Tibial nerve (tissue), 4 donors: ENCODE results near the gene PTPRD. TPM values are rescaled to one million over a fixed set of nuclear protein-coding genes. Genes with fewer than 3 reads are reported as not detected.

Experiments used
- DNase-seq, 2 donors: peaks; one replicate each; pipeline ENCODE4 v3.0.0-alpha.2; 2019; ENCODE audit warnings: low spot score in 2 of 2
- H3K27ac ChIP-seq, 4 donors: fragments of 200-600 bp; sonication (generic) in 3 of 4; one replicate each; pipeline ENCODE4 v1.5.1; 2017 to 2019; ENCODE audit warnings: mild to moderate bottlenecking in 1 of 4
- H3K27me3 ChIP-seq, 2 donors: fragments of 200-600 bp; sonication (generic) in 1 of 2; one replicate each; pipeline versions ENCODE4 v1.5.1 to v1.6.0; 2017 to 2019
- H3K36me3 ChIP-seq, 3 donors: fragments of 200-600 bp; sonication (generic); one replicate each; pipeline ENCODE4 v1.5.1; 2018 to 2019
- H3K4me1 ChIP-seq, 4 donors: fragments of 200-600 bp; sonication (generic) in 3 of 4; one replicate each; pipeline ENCODE4 v1.5.1; 2017 to 2019
- H3K4me3 ChIP-seq, 4 donors: fragments of 200-600 bp; sonication (generic) in 3 of 4; one replicate each; pipeline ENCODE4 v1.5.1; 2017 to 2019; ENCODE audit warnings: mild to moderate bottlenecking in 1 of 4, moderate library complexity in 1 of 4
- H3K9me3 ChIP-seq, 4 donors: fragments of 200-600 bp; sonication (generic) in 3 of 4; one replicate each; pipeline ENCODE4 v1.5.1; 2017 to 2019
- EP300 ChIP-seq, 2 donors: sonication (generic); formaldehyde crosslinking; IDR thresholded peaks; one replicate each; pipeline ENCODE4 v1.6.1; 2017; ENCODE audit warnings: antibody characterized with exemption in 2 of 2, mild to moderate bottlenecking in 1 of 2
- POLR2A ChIP-seq, 2 donors: fragments of 450-650 bp; IDR thresholded peaks; one replicate each; pipeline ENCODE4 v1.6.1; 2017; ENCODE audit warnings: antibody characterized with exemption in 2 of 2, mild to moderate bottlenecking in 2 of 2, moderate library complexity in 2 of 2
- WGBS, 2 donors: methylation state at CpG; one replicate each; pipeline ENCODE4 v1.1.5; 2018; 5-methylcytosine and 5-hydroxymethylcytosine counted together
- total RNA-seq, 4 donors: library from RNA; depleted of rRNA; stranded (reverse); fragments of >200 nt; gene quantifications; one replicate each; pipeline ENCODE4 v1.1.0, GENCODE V29; 2016
- TF ChIP-seq, protein P1 (sequence below), 5 experiments: fragments of 200-600 bp in 3 of 5; fragments of 450-650 bp in 2 of 5; sonication (generic) in 3 of 5; IDR thresholded peaks; one replicate each; pipeline ENCODE4 v1.5.1; 2016 to 2019; ENCODE audit warnings: antibody characterized with exemption in 5 of 5, mild to moderate bottlenecking in 3 of 5, moderate library complexity in 2 of 5

Gene PTPRD
- total RNA-seq, 4 donors from 2014 or later = 1.7 to 13.2 (median 5.1) TPM

DNA sequence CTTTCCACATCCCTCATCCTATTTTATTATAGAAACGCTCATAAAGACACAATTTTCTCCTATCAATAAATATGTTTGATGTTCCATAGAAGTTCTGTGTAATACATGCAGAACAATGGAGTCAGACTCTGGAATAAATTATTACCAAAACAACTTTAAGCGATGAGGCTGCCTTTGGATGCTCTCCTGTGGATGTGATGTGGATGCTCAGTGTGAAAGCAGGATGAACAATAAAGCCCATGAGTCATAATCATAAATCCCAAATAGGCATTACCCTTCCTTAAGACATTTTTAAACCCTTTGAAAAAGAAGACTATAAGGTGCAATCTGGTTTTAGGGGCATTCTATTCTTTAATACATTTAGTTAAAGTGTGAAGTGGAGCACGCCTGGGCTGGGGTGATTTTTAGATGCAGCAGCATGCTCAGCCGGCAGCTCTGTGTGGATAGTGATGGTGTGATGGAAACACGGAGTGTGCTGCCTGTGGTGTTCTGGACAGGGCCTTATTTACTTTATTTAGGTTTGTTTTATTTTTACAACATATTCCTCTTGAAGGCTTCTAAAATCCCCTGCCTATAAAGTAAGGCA lies 991.4 kb downstream of the PTPRD start:
- Histone ChIP-seq H3K36me3 (no peaks in the 10 kb centered on the region), H3K4me3 (no peak overlapping the region), H3K9me3 (no peaks in the 10 kb centered on the region), H3K27me3 (no peaks in the 10 kb centered on the region), H3K4me1 (no peaks in the 10 kb centered on the region), H3K27ac (no peak overlapping the region)
- TF ChIP-seq, protein P1, sequence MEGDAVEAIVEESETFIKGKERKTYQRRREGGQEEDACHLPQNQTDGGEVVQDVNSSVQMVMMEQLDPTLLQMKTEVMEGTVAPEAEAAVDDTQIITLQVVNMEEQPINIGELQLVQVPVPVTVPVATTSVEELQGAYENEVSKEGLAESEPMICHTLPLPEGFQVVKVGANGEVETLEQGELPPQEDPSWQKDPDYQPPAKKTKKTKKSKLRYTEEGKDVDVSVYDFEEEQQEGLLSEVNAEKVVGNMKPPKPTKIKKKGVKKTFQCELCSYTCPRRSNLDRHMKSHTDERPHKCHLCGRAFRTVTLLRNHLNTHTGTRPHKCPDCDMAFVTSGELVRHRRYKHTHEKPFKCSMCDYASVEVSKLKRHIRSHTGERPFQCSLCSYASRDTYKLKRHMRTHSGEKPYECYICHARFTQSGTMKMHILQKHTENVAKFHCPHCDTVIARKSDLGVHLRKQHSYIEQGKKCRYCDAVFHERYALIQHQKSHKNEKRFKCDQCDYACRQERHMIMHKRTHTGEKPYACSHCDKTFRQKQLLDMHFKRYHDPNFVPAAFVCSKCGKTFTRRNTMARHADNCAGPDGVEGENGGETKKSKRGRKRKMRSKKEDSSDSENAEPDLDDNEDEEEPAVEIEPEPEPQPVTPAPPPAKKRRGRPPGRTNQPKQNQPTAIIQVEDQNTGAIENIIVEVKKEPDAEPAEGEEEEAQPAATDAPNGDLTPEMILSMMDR (IDR thresholded peaks at IDR 0.05) = no peak
- no peak for TF ChIP-seq EP300 (IDR thresholded peaks at IDR 0.05)
- no peak for TF ChIP-seq POLR2A (IDR thresholded peaks at IDR 0.05)
- no peak for DNase-seq
- WGBS, 2 donors = 78 to 87% methylated on average over 5 of the region's 5 CpGs

DNA sequence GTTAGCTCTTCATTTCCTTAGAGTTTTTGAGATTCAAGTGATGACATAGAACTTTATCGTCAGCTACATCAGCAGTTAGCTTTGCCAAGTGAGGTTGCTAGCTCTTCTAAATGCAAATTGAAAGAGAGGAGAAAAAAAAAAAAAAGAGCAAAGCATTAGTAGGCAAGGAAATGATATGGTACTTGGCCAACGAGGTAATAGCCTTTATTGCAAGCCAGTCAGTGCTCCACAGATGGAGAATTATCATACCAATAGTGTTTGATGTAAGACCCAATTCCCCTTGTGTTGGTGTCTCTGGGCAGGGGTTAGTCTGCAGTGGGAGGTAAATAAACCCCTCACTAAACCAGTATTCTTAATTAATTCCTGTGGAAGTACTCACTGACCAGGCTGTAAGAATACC lies 992.1 kb downstream of the PTPRD start:
- H3K36me3 ChIP-seq = no peaks in the 10 kb centered on the region
- 63 to 67% methylated on average over 2 of the region's 2 CpGs for WGBS, 2 donors
- no peaks in the 10 kb centered on the region for H3K27me3 ChIP-seq

DNA sequence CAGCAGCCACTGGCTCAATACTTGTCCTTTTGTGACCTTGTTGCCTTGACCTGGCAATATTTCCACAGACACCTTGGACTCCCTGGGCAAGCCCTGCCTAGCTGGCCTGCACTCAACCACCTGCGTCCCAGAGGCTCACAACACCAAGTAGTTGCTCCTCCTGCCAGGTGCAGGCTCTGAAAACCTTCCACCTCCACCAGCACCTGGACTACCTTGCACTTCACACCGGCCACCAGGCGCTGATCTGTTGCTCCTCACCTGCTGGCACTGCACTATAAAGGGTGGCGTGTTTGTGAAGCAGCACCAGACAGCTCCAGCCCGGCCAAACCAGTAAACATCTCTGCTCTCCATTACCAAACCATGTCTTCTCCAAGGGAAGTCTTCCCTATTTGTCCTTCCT lies 997.7 kb downstream of the PTPRD start:
- no peak for DNase-seq
- TF ChIP-seq POLR2A (IDR thresholded peaks at IDR 0.05) = no peak
- TF ChIP-seq, protein P1 (IDR thresholded peaks at IDR 0.05) = no peak
- TF ChIP-seq EP300 (IDR thresholded peaks at IDR 0.05) = no peak
- Histone ChIP-seq H3K27ac (no peak overlapping the region), H3K4me3 (no peak overlapping the region), H3K36me3 (no peaks in the 10 kb centered on the region), H3K4me1 (no peaks in the 10 kb centered on the region), H3K9me3 (no peaks in the 10 kb centered on the region), H3K27me3 (no peaks in the 10 kb centered on the region)
- 89 to 95% methylated on average over 5 of the region's 5 CpGs for WGBS, 2 donors

More for the DNA sequence above, 992.1 kb downstream of the PTPRD start:
- H3K27ac ChIP-seq = no peak overlapping the region
- TF ChIP-seq, protein P1 (IDR thresholded peaks at IDR 0.05) = no peak
- no peak for TF ChIP-seq EP300 (IDR thresholded peaks at IDR 0.05)
- no peak for TF ChIP-seq POLR2A (IDR thresholded peaks at IDR 0.05)
- no peak for DNase-seq
- no peaks in the 10 kb centered on the region for H3K4me1 ChIP-seq
- H3K4me3 ChIP-seq = no peak overlapping the region
- H3K9me3 ChIP-seq = no peaks in the 10 kb centered on the region

DNA sequence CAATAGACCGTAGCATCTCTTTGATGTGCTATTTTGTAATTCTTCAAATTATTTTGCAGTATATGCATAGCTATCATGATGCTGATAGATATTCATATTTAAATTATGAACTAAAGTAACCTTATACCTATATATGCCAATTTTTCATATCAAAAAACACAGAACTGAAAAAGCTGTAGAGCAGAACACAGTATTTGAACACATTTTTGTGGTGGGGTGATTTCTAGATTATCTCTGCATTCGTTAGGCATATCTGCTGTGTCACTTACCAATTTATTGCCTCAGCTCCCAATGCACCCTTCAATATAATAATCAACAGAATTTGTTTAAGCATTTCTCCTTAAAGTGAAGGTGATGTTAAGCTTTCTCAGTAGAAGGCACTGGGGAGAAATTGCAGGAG lies 998.2 kb downstream of the PTPRD start:
- no peak for DNase-seq
- 83 to 89% methylated on average over 2 of the region's 2 CpGs for WGBS, 2 donors
- Histone ChIP-seq H3K36me3 (no peaks in the 10 kb centered on the region), H3K27me3 (no peaks in the 10 kb centered on the region), H3K4me1 (no peaks in the 10 kb centered on the region), H3K9me3 (no peaks in the 10 kb centered on the region), H3K4me3 (no peak overlapping the region), H3K27ac (no peak overlapping the region)
- TF ChIP-seq POLR2A (IDR thresholded peaks at IDR 0.05) (no peak), EP300 (IDR thresholded peaks at IDR 0.05) (no peak)
- TF ChIP-seq, protein P1 (IDR thresholded peaks at IDR 0.05) = no peak

DNA sequence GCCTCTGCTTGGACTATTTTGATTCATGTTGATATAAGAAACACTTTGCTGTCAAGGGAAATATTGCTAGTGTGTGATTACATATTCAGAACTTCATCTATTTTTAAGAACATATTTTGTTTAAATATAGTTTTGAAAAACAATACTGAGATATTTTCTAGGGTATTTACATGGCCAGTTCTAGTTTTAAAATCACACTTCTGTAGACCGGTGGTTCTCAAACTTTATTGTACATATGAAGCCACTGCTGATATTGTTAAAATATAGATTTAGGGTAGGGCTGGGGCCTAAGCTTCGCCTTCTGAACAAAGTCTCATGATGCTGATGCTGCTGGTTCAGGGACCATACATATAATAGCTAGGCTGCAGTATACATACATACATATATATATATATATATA lies 1000.0 kb downstream of the PTPRD start:
- Histone ChIP-seq H3K27ac (no peak overlapping the region), H3K36me3 (no peaks in the 10 kb centered on the region), H3K9me3 (no peaks in the 10 kb centered on the region), H3K4me1 (no peaks in the 10 kb centered on the region), H3K4me3 (no peak overlapping the region), H3K27me3 (no peaks in the 10 kb centered on the region)
- 74 to 95% methylated on average over 2 of the region's 2 CpGs for WGBS, 2 donors
- DNase-seq = no peak
- TF ChIP-seq, protein P1 (IDR thresholded peaks at IDR 0.05) = no peak
- TF ChIP-seq POLR2A (IDR thresholded peaks at IDR 0.05) (no peak), EP300 (IDR thresholded peaks at IDR 0.05) (no peak)
